GM19238 (cell line): ENCODE measurements around the gene OR2D2.
"Not testable (repeated sequence)": the region's sequence is repeated elsewhere in the genome, so short reads cannot be mapped to it uniquely, and the experiment has no call there.

Source experiments
- DNase-seq: peaks from one replicate; pipeline ENCODE4 v3.0.0; 2011; ENCODE audit warnings: low spot score; ENCODE audit not compliant: insufficient read length

OR2D2 gene, protein sequence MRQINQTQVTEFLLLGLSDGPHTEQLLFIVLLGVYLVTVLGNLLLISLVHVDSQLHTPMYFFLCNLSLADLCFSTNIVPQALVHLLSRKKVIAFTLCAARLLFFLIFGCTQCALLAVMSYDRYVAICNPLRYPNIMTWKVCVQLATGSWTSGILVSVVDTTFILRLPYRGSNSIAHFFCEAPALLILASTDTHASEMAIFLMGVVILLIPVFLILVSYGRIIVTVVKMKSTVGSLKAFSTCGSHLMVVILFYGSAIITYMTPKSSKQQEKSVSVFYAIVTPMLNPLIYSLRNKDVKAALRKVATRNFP

DNA sequence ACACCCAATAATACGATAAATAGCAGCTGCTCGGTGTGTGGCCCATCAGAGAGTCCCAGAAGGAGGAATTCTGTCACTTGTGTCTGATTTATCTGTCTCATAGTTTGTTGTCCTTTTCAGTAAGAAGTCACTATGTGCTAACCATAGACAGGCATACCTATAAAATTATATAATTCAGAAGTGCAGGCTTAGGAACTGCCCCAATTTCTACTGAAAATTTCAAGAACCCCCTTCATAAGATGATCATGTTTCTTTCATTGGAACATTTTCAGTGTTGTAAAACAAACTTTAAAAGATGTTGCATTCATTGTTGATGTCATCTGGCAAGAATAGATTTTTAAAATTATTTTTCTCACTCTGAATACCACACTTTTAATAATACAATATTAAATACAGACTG is at the start of gene OR2D2:
Gene OR2D2, minus strand, starts transcription at position 101 of the 400 bp plus-strand sequence. Its CDS starts 0 bp downstream, at position 101.
- DNase-seq, result no peak

DNA sequence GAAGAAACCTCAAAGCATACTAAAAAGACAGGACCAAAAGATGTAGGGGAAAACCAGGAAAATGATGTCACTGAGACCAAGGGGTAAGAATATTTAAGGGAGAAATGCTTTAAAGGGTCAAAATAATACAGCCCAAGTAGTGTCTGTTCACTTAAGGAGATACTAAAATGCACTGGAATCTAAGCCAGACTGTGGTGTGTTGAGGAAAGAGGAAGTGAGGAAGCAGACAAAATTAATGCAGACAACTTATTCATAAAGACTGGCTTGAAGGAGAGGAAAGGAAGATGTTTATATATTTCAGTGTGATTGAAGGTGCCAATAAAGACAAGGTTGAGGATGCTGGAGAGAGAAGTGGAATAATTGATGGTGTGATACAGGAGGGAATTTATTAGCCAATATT is 49.7 kb upstream of the OR2D2 start:
- DNase-seq, result no peak

DNA sequence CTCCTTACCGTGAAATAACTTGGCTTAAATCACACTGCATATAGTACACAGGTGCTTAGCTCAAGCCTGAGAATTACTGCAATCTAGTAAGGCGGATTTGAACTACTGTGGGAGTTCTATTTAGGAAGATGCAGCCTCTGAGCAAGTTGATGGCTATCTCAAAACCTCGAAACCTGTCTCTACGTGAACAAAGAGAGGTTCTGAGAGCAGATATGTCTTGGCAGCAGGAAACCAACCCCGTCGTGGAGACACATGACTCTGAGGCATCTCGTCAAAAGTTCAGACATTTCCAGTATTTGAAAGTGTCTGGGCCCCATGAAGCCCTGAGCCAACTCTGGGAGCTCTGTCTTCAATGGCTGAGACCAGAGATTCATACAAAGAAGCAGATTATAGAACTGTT is 39.8 kb upstream of the OR2D2 start:
- no peak for DNase-seq

DNA sequence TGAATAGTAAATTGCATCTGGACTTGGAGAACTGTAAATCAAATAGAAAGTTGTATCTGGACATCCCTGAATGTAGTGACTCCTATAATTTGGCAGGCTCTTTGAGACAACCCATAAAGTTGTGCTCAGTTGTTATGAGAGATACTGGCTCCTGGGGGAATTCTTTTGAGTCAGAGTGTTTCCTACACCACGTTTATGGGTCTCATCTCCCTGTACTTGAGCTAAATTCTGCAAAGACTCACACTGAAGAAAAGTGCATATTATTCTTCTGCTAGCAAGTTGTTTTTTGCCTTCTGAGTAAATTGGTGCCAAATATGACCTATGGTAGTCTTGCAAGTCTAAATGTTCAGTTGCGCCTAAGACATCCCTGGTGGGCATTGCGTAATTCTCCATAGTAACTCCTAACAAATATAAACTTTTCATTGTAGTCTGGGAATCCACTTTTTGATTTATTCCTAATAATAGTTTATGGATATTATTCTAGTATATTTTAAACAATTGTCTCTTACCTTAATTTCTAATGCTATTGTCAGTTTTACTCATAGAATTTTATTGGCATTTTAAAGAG is 38.9 kb upstream of the OR2D2 start:
- no peak for DNase-seq

DNA sequence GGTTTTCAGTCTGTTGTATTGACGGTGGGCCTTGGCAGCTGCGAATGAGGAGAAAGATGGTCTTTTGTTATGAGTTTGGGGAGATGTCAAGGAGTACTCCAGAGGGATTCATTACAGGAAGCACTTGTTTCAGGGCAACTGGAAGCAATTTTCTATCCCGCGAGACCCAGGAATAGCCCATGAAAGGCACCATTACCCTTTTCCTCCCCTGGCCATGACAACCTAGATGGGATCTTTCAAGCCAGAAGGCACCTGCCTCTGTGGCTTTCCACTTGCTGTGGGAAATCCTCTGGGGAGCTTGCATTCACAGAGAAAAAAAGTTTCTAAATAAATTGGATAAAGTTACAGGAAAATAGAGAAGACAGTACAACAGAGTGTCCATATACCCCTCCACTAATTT is 36.6 kb upstream of the OR2D2 start:
- no peak for DNase-seq

DNA sequence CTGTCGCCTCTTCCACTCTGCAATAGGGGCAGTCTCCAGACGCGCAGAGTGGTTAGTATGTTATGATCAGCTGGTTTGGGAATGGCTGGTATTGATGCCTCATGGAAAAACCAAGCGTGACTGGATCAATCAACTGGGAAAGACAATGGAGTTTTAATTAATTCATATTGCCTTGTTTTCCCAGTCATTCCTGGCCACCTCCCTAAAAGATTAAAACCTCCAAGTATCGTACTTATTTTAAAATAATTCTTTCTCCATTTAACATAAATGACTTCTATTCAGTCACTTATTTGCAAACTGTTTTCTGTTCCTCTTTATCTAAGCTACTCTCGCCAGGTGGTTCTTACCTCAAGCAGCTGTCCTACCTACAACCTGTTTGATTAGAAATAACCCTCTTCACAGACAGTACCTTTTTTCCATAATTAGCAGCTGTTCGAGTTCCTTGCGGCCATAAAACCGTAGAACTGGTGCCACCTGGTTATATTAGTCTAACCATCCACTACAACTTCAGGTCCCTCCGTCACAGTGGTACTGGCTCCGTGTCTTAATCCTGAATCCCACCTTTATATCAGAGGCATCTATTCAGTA is 34.8 kb upstream of the OR2D2 start:
- DNase-seq, result peak; percentile 13

DNA sequence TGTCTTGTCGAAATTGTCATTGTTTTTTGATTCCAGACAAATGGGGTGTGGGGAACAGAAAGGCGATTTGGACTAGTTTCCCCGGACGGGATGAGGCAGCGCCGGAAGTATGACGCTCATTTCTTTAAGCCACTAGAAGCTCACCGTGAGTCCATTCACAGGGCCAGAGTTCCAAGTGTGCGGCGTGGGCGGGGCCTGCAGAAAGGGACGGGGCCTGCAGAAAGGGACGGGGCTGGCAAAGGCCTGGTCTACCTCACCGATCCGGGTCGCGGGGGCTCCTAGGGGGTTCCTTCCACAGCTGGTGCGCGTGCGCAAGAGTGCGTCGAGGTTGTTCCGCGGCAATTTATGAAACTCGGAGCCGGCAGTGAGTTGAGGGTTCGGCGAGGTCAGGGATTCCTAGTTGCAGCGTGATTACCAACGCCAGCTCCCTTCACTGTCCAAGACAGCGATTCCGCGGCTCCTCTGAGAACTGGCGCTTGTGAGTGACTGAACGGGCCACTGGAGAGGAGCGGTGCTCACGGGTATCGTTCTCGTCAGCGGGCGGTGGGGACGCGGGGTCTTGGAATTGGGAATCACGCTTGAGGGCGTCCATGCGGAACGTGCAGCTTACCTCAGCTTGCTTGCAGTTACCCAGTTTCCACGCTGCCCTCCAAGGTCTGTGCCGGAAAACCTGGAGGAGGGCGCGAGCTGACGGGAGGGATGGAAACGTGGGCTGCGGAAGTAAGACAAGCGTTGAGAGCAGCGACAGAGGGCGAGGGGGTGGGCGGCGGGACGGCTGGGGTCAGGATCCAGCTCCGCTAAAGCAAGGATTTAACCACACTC is 34.1 kb upstream of the OR2D2 start, which contains the start of gene ZNF215:
Gene ZNF215, plus strand, starts transcription at position 219 of the 822 bp plus-strand sequence. CDS start 5,847 bp downstream, outside the sequence.
- DNase-seq, result peak; percentile 46

DNA sequence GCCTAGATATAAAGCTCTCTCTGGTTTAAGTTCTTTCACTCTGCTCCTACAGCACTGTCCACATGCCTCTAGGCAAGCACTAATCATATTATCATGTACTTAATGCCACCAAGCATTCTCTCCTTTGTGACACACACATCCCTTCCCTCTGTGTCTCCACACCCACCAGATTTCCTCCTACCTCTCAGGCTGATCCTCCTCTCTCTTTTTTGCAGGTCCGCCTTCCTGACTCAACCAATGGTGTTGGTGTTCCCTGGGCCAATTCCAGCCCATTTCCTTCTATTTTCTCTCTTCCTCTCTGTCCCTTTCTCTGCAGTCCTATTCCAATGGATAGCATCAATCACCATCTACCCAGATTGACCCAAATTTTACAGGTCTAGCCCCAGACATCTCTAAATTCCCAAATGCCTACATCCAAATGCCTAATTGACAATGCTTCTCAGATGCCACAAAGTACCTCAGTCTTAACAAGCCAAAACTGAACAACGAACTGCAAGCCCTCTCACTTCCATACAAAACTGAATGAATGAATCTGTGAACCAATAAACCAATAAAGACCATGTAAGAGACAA is 33.4 kb upstream of the OR2D2 start:
- no peak for DNase-seq

DNA sequence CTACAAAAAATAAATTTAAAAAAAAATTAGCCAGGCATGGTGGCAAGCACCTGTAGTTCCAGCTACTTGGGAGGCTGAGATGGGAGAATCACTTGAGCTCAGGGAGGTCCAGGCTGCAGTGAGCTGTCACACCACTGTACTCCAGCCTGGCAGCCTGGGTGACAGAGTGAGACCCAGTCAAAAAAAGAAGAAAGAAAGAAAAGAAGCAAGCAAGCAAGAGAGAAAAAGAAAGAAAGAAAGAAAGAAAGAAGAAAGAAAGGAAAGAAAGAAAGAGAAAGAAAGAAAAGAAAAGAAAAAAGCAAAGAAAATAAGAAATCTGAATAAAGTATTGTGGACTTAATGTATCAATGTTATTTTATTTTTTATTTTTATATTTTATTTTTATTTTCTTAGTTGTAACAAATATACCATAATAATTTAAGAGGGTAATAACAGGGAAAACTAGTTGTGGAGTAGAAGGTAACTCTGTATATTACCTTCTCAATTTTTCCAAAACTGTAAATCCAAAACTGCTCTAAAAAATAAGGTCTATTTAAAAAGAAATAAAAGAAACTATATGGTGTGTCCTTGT is 32.8 kb upstream of the OR2D2 start:
- no peak for DNase-seq

DNA sequence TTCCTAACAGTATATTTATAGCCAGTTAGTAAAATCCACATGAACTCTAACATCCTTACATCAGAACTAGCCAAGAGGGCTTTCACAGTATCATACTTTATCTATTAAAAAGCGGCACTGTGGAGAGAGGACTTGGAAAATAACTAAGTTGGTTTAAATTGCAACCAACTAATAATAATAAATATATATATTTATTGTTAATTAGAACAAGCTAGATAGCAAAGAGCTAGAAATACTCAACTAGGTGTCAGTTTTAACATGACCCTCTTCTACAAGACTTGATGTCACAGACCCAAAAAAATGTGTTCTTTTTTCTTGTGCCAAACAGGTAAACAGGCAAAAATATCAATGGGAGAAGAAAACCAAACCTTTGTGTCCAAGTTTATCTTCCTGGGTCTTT is 28.4 kb upstream of the OR2D2 start, which contains the start of gene OR2D3:
Gene OR2D3, plus strand, starts transcription at position 301 of the 400 bp plus-strand sequence. Its CDS starts 0 bp downstream, at position 301.
- DNase-seq, result no peak

DNA sequence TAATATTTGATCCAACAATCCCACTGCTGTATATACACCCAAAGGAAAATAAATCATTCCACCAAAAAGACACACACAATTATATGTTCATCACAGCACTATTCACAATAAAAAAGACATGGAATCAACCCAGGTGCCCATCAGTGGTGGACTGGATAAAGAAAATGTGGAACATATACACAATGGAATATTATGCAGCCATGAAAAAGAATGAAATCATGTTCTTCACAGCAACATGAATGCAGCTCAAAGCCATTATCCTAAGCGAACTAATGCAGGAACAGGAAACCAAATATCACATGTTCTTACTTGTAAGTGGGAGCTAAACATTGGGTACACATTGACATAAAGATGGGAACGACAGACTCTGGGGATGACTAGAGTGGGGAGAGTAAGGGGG is 27.4 kb upstream of the OR2D2 start:
- no peak for DNase-seq

DNA sequence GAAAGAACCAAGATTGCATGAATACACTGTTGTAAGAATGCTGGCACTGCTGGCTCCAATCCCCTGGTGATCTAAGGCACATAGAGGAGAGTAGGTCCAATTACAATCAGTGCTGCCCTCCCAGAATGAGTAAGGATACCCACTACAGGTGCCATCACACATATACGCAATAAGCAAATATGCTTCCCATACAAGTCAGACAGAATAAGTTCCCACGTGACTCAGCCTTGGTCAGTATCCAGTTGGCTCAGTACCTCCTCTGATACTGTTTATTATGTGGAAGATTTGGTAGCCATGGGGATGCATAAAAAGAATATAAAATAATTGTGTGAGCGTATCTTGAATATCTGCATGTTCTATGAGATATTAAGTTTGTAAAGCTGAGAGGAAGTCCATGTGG is 19.6 kb upstream of the OR2D2 start:
- no peak for DNase-seq

DNA sequence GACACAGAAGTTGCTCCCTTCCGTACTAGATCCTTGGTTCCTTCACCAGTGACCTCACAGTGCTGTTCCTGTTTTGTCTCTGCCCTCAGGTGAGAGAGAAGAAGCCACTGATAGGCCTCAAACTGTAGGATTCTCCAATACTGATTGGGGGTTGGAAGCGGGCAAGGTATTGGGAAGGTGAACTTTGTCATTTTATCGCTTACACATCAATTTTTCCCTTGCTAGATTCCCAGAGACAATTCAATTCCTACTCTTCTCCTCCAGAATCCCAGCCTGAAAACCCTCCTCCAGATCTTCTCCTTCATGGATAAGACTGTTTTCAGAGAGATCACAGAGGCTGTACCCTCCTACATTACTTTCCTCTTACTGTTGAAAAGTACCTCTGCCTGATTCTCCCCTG is 19.1 kb upstream of the OR2D2 start:
- no peak for DNase-seq

DNA sequence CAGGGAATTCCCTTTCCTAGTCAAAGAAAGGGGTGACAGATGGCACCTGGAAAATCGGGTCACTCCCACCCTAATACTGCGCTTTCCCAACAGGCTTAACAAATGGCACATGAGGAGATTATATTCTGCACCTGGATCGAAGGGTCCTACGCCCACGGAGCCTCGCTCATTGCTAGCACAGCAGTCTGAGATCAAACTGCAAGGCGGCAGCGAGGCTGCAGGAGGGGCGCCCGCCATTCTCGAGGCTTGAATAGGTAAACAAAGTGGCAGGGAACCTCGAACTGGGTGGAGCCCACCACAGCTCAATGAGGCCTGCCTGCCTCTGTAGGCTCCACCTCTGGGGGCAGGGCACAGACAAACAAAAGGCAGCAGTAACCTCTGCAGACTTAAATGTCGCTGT is 12.5 kb upstream of the OR2D2 start:
- DNase-seq, result not testable (repeated sequence)

DNA sequence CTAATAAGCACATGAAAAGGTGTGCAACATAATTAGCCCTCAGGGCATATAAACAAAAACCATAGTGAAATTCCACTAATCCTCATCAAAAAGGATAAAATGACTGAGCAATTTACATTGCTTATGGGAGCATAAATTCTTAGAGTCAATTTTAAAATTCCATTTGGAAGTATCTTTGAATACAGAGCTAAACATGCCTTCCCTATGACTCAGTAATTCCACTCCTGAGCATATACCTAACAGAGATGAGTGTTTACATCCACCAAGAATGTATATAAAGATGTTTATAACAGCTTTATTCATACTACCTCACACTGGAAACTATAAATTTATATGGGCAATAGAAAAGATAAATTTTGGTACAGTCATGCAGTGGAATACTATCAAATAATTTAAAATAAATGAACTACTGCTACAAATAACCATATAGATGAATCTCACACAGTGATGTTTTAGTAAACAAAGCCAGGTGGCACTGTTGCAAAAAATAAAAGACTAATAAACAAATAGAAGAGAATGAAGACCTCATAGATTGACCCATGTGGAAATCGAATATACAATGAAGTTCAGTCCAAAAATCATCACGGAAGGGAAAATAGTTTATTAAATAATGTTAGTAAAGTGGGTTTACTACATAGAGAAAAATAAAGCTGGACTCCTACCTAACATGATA is 8.2 kb upstream of the OR2D2 start:
- DNase-seq, result no peak

DNA sequence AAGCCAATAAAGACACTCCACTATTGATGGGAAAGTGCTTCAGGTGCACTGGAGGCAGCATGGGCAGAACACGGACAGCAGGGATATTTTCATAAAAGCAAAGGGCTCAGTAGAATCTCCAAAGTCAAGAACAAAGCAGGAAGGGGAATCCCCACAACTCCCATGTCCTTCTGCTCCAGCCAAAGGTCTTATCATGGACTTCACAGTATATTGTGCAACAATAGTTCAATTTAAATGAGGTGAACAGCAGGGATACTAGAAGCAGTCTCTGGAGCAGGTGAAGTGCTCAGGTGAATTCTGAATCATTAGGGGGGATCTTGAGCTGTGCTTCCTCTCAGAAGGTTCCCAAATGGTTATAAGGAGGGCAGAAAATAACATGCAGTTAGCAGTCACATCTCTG is 6.6 kb upstream of the OR2D2 start:
- DNase-seq, result no peak

DNA sequence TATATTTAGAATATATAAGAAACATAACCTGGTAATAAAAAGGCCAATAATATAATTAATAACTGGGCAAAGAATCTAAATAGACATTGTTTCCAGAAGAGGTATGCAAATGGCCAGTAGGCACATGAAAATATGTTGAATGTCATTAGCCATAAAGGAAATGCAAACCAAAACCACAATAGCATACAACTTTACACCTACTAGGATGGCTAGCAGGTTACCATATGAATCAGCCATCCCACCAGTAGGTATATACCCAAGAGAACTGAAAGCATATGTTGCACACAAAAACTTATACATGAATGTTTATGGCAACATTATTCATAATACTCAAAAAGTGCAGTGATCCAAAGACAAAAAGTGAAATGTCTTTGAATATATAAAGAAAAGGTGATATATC is 2.7 kb upstream of the OR2D2 start:
- DNase-seq, result no peak

DNA sequence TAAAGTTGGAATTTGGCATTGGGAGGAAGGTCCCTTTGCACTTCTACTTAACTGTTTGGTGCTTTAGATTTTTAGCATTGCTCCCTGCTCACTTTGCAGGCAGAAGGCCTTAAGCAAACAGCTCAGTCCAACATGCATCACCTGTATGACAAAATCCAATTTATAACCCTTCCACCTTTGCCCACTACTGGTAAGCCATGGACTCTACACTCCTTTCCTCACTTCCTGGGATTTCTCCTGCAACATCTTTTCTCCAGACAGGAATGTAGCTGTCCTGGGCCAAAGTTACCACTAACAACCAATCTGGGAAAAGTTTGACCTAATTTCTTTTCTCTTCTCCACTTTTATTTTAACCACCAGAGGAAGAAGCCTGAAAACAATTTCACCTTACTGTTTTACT is 1.8 kb upstream of the OR2D2 start:
- no peak for DNase-seq

DNA sequence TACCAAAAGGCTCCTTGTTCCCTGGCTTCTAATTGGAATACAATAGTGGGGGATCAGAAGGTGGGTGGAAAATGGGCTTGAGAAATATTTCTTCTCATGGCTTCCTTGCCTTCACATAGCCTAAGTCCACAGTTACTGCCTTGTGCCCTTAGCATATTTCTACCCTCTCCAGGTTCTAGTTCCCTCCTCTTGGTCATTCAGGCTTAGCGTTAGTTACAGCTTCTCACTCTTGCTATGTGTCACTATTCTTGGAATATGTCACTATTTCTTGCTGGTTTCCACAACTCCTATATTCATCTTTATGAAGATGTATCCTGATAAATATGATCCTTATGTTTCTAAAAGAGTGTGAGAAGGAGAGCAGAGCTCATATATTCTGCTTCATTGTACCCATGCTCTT is 2.5 kb downstream of the OR2D2 start:
- DNase-seq, result no peak

DNA sequence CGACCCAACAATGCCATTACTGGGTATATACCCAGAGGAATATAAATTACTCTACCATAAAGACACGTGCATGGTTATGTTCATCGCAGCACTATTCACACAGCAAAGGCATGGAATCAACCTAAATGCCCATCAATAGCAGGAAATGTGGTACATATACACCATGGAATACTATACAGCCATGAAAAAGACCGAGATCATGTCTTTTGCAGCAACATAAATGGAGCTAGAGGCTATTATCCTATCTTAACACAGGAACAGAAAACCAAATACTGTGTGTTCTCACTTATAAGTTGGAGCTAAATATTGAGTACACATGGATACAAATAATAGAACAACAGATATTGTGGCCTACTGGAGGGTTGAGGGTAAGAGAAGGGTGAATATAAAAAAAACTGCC is 3.5 kb downstream of the OR2D2 start:
- no peak for DNase-seq

DNA sequence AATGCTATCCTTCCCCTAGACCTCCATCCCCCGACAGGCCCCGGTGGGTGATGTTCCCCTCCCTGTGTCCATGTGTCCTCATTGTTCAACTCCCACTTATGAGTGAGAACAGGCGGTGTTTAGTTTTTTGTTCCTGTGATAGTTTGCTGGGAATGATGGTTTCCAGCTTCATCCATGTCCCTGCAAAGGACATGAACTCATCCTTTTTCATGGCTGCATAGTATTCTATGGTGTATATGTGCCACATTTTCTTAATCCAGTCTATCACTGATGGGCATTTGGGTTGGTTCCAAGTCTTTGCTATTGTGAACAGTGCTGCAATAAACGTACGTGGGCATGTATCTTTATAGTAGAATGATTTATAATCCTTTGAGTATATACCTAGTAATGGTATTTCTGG is 4.6 kb downstream of the OR2D2 start:
- DNase-seq, result not testable (repeated sequence)
